ENCODE data around the gene HEBP2.

HEBP2 gene

DNA sequence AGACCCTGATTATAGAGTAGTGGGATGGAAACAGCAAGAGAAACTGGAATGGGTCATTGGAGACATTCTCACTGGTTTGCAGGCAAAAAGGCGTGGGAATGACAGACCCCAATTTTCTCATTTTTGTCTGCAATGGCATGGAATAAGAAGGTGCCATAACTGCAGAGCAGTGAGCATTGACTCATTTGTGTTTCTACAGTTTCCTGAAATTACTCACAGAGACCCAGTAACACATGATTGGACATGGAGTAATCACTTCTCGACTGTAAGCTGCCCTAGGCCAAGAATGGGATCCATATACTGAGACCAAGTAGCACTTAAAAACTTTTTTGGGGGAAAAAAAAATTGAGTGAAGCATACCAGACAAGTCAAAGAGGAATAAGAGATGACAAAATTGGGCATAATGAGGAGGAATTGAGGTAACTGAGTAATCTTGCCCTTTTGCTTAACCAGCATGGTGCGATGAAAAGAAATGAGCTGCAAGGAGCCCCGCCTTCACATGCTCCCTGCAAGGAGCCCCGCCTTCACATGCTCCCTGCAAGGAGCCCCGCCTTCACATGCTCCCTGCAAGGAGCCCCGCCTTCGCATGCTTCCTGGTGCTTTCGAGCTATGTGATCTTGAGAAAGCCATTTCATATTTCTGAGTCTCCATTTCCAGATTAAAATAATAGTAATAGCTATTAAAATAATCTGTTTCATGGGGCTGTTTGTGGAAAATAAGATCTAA lies 51.1 kb downstream of the HEBP2 start:
- peak; percentile 6 to 40 for DNase-seq (ENCODE audit: low read depth in 2 of 2)

DNA sequence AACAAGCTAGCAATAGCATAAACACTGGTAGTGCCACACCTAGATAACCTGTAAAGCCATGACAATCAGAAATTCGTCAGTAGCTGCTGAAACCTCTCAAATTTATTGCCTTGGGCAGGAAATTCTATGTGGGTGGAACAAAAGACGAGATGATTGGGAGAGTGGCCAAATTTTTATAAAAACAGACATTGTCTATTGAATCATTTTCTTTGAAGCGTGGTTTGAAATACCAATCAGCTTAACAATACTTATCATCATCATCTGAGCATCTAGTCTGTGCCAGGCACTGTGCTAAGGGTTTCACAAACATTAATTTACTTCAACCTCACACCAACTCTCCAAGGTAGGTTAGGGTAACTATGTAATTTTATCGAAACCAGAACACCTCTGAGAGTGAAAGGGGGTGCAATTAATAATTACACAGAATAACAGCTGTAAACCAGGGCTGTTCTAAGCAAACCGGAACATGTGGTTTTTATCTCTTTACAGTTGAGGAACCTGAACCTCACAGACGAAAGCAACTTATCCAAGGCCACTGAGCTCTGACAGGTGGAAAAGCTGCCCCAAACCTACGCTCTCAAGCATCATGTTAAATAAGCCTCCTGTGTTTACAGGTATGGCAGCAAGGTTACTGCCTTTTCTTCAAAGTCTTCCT lies 51.9 kb downstream of the HEBP2 start:
- no peak for DNase-seq (ENCODE audit: low read depth in 2 of 2)

DNA sequence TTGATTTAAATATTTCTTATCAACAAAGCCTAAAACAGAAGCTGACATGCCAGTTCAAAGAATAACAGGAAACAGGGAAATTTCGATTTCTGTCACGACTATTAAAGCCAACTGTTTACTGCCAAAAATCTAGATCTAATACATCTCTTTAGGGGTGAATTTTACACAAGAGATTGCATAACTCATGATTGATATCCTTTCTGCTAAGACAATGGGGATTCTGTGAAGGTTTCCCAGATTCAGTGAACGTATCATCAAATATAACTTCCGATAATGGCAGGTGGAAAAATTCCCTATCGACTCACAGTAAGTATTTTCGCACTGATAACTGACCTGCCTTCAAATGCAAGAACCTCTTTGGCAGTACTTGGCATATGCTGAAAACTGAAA lies 52.4 kb downstream of the HEBP2 start:
- DNase-seq (ENCODE audit: low read depth in 2 of 2), result no peak

GRCh38 chr6:138461647-138462046 lies 57.6 kb downstream of the HEBP2 start:
- DNase-seq (ENCODE audit: low read depth in 2 of 2), result no peak

GRCh38 chr6:138464085-138464484 lies 60.1 kb downstream of the HEBP2 start:
- no peak for DNase-seq (ENCODE audit: low read depth in 2 of 2)

- DNase-seq (ENCODE audit: low read depth in 2 of 2), result no peak
Measured at GRCh38 chr6:138465007-138465645, 61.1 kb downstream of the HEBP2 start.

- DNase-seq (ENCODE audit: low read depth in 2 of 2), result no peak
Measured at GRCh38 chr6:138467901-138468300, 63.9 kb downstream of the HEBP2 start.

DNA sequence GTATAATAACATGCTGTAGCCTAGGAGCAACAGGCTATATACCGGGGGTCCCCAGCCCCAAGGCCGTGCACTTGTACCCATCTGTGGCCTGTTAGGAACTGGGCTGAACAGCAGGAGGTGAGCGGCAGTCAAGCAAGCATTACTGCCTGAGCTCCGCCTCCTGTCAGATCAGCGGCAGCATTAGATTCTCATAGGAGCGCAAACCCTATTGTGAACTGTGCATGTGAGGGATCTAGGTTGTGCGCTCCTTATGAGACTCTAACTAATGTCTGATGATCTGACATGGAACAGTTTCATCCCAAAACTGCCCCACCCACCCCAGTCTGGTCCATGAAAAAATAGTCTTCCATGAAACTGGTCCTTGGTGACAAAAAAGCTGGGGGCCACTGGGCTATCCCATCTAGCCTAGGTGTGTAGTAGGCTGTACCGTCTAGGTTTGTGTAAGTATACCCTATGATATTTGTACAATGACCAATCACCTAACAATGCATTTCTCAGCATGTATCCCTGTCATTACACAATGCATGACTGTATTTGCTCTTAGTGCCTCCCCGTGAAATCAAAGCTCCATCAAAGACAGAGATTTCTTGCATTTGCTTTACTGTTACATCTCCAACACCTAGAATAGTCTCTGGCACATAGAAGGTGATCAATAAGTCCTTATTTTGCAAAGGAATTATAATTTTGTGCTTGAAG lies 64.4 kb downstream of the HEBP2 start:
- DNase-seq (ENCODE audit: low read depth in 2 of 2), result no peak

Measured in activated CD8-positive, alpha-beta memory T cell treated with anti-CD3 and anti-CD28 coated beads for 4 hours (primary cell).